Natural killer cell (primary cell): ENCODE data around the gene ADPRS. TPM values are rescaled to one million over a fixed set of nuclear protein-coding genes. Genes with fewer than 3 reads are reported as not detected.
A peak's percentile ranks its signal among the peaks of the same experiment; 100 is the strongest.

Experiments used
- ATAC-seq, 3 donors: fragments of 150-1000 bp in 2 of 3; fragments of 200-7000 bp in 1 of 3; cut with Tn5 transposase; 1 replicate in 1 of 3; 2 replicates in 2 of 3; pipeline ENCODE4 v1.10.0; 2021; ENCODE audit warnings: mild to moderate bottlenecking in 2 of 3, moderate library complexity in 2 of 3
- DNase-seq, 2 donors: peaks; one replicate each; pipeline versions ENCODE4 v3.0.0 to v3.0.0-alpha.2; 2013 to 2021; ENCODE audit warnings: mixed read lengths in 1 of 2
- H3K27ac ChIP-seq: one replicate; pipeline ENCODE4 v1.5.1; 2013; ENCODE audit warnings: mild to moderate bottlenecking, low read length
- H3K27me3 ChIP-seq: one replicate; pipeline ENCODE4 v1.6.1; 2013; ENCODE audit warnings: low read length; ENCODE audit not compliant: control insufficient read depth, insufficient read depth
- H3K36me3 ChIP-seq: one replicate; pipeline ENCODE4 v1.6.1; 2013; ENCODE audit warnings: low read length; ENCODE audit not compliant: control insufficient read depth, insufficient read depth
- H3K4me1 ChIP-seq: one replicate; pipeline ENCODE4 v1.6.1; 2013; ENCODE audit warnings: low read length; ENCODE audit not compliant: control insufficient read depth, insufficient read depth
- H3K4me3 ChIP-seq: one replicate; pipeline ENCODE4 v1.5.1; 2013; ENCODE audit warnings: low read length
- H3K9me3 ChIP-seq: one replicate; pipeline ENCODE4 v1.6.1; 2013; ENCODE audit warnings: low read length; ENCODE audit not compliant: control insufficient read depth, insufficient read depth
- H3K27ac Mint-ChIP-seq, 2 donors: one replicate each; pipeline ENCODE4 v1.8.0; 2022; ENCODE audit warnings: mild to moderate bottlenecking in 2 of 2, mixed read lengths in 2 of 2, moderate library complexity in 1 of 2
- H3K27me3 Mint-ChIP-seq, 2 donors: one replicate each; pipeline ENCODE4 v1.8.0; 2022; ENCODE audit warnings: low read depth in 2 of 2, mixed read lengths in 2 of 2
- H3K36me3 Mint-ChIP-seq: one replicate; pipeline ENCODE4 v1.8.0; 2022; ENCODE audit warnings: mixed read lengths
- H3K4me1 Mint-ChIP-seq, 2 donors: one replicate each; pipeline ENCODE4 v1.8.0; 2022; ENCODE audit warnings: mixed read lengths in 2 of 2
- H3K4me3 Mint-ChIP-seq: one replicate; pipeline ENCODE4 v1.8.0; 2022; ENCODE audit warnings: mild to moderate bottlenecking, moderate library complexity, mixed read lengths
- H3K9me3 Mint-ChIP-seq, 2 donors: one replicate each; pipeline ENCODE4 v1.8.0; 2022; ENCODE audit warnings: mixed read lengths in 2 of 2
- CTCF ChIP-seq: fragments of 200-600 bp; IDR thresholded peaks from one replicate; pipeline ENCODE4 v1.8.0; 2022; ENCODE audit warnings: antibody characterized with exemption
- WGBS: methylation state at CpG from one replicate; pipeline ENCODE4 v1.1.7; 2013; ENCODE audit warnings: missing lambda C conversion rate; ENCODE audit not compliant: insufficient coverage; 5-methylcytosine and 5-hydroxymethylcytosine counted together
- intact Hi-C: fragments of 100-400 bp; cut with micrococcal nuclease; formaldehyde crosslinking; loops from one replicate; pipeline ENCODE4 v1.14.2; 2022
- total RNA-seq, 4 donors: library from RNA; stranded (reverse); fragments of 120-200 nt in 1 of 4; gene quantifications; one replicate each; pipeline versions ENCODE4 v1.2.3 to v1.2.4, GENCODE V29; 2013 to 2022

Gene ADPRS
- total RNA-seq, 3 donors from 2014 or later (not counting 1 experiment from before 2014, with no cell fraction given), result 9.6 to 15.9 (median 12.4) TPM

- WGBS, result 95% methylated on average over 29 of the region's 29 CpGs
- Mint-ChIP-seq H3K27me3 (peaks cover 12 to 19% of the 10 kb centered on the region in 2 donors), H3K27ac (no peak overlapping the region), H3K4me3 (peak overlapping the region; percentile 40), H3K36me3 (no peaks in the 10 kb centered on the region), H3K9me3 (no peaks in the 10 kb centered on the region), H3K4me1 (peaks cover 11 to 13% of the 10 kb centered on the region in 2 donors)
- no peak for TF ChIP-seq CTCF
- no peak overlapping the region for H3K4me3 ChIP-seq
- DNase-seq, result no peak
- H3K36me3 ChIP-seq, result no peaks in the 10 kb centered on the region
- intact Hi-C loops, result no loop called here
- no peak overlapping the region for H3K27ac ChIP-seq
- no peak for ATAC-seq
- H3K27me3 ChIP-seq, result peaks cover 6% of the 10 kb centered on the region
- H3K9me3 ChIP-seq, result no peaks in the 10 kb centered on the region
- H3K4me1 ChIP-seq, result peaks cover 29% of the 10 kb centered on the region
Observed at GRCh38 chr1:36085686-36086526, 2.8 kb upstream of the ADPRS start.

- Mint-ChIP-seq H3K36me3 (no peaks in the 10 kb centered on the region), H3K27ac (peak overlapping the region in 1 of 2 donors; percentile 40), H3K4me1 (peaks cover 15 to 19% of the 10 kb centered on the region in 2 donors), H3K9me3 (no peaks in the 10 kb centered on the region), H3K27me3 (peaks cover 11 to 12% of the 10 kb centered on the region in 2 donors), H3K4me3 (peak overlapping the region; percentile 66)
- Histone ChIP-seq H3K4me1 (peaks cover 35% of the 10 kb centered on the region), H3K27me3 (peaks cover 6% of the 10 kb centered on the region), H3K9me3 (no peaks in the 10 kb centered on the region), H3K36me3 (peaks cover 7% of the 10 kb centered on the region), H3K4me3 (no peak overlapping the region), H3K27ac (no peak overlapping the region)
- TF ChIP-seq CTCF, result no peak
- DNase-seq (peak in 1 of 2 donors; percentile 6), ATAC-seq (no peak)
- WGBS, result 93% methylated on average over 12 of the region's 12 CpGs
- intact Hi-C loops, result no loop called here
Observed at GRCh38 chr1:36086529-36087232, 2.0 kb upstream of the ADPRS start.

- peaks cover 6% of the 10 kb centered on the region for H3K27me3 ChIP-seq
Observed at GRCh38 chr1:36087233-36088123, 1.2 kb upstream of the ADPRS start.

More at GRCh38 chr1:36087233-36088123, 1.2 kb upstream of the ADPRS start:
- Histone ChIP-seq H3K9me3 (no peaks in the 10 kb centered on the region), H3K4me3 (no peak overlapping the region), H3K4me1 (peaks cover 35% of the 10 kb centered on the region), H3K36me3 (peaks cover 15% of the 10 kb centered on the region), H3K27ac (no peak overlapping the region)
- no peaks in the 10 kb centered on the region for H3K9me3 Mint-ChIP-seq
- 94% methylated on average over 31 of the region's 31 CpGs for WGBS
- ATAC-seq (no peak), DNase-seq (peak in 1 of 2 donors; percentile 10)
- intact Hi-C loops, result loop anchor here (2.0 kb wide), 1 partner anchor 61 kb away; the partner anchor contains the start of gene TRAPPC3
- no peak for TF ChIP-seq CTCF
- H3K27ac Mint-ChIP-seq, result peak overlapping the region in 1 of 2 donors; percentile 40
- H3K4me3 Mint-ChIP-seq, result peak overlapping the region; percentile 66
- H3K4me1 Mint-ChIP-seq, result peaks cover 17 to 19% of the 10 kb centered on the region in 2 donors
- H3K36me3 Mint-ChIP-seq, result no peaks in the 10 kb centered on the region
- peaks cover 3 to 6% of the 10 kb centered on the region in 2 donors for H3K27me3 Mint-ChIP-seq
